HG02840 (cell line): Measurements from ENCODE around the gene LAMA2.
"Not testable (repeated sequence)": the region's sequence is repeated elsewhere in the genome, so short reads cannot be mapped to it uniquely, and the experiment has no call there.

ENCODE experiments used
- ATAC-seq: cut with Tn5 transposase; IDR thresholded peaks from one replicate; pipeline ENCODE4 v1.9.1; 2021; ENCODE audit warnings: mild to moderate bottlenecking, moderate library complexity, moderate number of reproducible peaks; ENCODE audit not compliant: unreplicated experiment, low FRiP score

The LAMA2 gene

DNA sequence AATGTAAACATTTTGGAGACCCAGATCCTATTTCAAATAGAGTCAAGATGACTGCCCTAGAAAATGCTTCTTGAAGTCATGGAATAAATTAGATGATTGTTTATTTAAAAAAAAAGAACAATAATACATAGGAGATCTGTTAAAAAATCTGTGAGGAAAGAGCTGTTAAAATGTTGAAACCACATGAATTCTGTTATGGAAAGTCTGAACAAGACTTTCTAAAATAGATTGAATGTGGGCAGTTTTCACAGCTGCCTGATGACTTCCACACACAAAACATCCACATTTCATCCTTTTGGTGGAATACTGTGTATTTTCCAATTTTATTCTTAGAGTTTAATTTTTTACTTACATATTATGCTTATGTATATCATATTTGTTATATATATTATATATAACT is 186.1 kb downstream of the LAMA2 start:
- ATAC-seq, result no peak

DNA sequence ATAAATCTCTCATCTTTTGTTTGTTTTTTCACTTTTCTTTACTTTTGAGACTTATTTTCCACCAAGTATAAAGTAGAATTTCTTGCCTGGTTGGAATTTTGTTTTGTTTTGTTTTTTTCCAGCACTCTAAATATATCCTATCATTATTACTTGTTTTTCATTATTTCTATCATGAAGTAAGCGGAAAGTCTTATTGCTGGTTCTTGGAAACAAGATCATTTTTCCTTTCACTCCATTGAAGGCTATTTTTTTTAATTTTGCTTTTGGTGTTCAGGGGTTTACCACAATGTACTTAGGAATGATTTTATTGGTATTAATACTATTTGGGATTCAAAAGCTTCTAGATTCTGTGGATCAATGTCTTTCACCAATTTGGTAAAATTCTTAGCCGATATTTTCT is 190.1 kb downstream of the LAMA2 start:
- no peak for ATAC-seq

DNA sequence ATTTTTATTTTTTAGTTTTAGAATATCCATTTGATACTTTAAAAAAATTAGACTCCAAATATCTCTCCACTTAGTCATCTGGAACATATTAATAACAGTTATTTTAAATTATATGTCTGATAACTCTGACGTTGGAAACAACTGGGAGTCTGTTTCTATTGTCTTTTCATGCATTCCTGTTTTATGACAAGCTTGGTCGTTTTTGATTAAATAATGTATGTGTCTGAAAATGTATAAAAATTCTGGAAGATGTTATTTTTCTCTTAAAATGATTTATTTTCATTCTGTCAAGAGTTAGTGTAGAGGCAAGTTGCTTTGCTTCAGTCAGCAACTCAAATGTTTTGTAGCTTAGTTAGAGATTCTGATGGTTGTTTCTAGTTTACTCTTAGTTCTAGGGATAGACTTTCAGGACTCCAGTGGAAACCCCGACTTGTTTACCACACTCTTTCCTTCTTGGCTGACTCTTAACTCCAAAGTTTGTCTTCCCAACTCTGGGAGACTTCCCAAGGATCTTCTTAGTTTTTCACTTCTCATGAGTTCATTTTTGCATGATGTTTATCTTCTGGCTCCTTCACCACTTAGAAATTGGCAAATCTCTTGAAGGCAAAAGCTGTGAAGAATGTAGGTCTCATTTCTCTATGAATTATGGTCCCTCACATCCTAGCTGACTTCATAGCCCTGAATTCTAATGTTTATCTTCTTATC is 190.9 kb downstream of the LAMA2 start:
- ATAC-seq, result no peak

DNA sequence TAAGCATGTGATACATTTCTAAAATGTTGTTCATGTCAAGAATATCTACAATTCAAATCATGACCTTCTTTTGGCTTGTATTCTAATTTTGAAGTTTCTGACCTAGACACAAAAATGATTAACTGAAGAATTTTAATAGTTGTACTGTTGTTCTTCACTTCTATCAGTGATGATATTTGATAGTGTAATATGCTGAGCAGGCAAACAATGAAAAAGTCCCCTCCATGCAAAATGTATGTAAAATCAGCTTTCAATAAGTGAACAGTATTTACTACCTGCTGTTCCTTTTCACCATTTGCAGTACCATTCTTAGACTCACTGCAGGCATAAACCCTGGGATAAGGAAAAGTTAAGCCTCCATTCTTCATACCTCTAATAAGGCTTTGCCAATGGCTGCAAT is 201.5 kb downstream of the LAMA2 start:
- ATAC-seq, result no peak

DNA sequence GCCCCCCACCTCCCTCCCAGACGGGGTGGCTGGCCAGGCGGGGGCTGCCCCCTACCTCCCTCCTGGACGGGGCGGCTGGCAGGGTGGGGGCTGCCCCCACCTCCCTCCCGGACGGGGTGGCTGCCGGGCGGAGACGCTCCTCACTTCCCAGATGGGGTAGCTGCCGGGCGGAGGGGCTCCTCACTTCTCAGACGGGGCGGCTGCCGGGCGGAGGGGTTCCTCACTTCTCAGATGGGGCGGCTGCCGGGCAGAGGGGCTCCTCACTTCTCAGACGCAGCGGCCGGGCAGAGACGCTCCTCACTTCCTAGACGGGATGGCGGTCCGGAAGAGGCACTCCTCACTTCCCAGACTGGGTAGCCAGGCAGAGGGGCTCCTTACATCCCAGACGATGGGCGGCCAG is 205.5 kb downstream of the LAMA2 start:
- ATAC-seq, result not testable (repeated sequence)

DNA sequence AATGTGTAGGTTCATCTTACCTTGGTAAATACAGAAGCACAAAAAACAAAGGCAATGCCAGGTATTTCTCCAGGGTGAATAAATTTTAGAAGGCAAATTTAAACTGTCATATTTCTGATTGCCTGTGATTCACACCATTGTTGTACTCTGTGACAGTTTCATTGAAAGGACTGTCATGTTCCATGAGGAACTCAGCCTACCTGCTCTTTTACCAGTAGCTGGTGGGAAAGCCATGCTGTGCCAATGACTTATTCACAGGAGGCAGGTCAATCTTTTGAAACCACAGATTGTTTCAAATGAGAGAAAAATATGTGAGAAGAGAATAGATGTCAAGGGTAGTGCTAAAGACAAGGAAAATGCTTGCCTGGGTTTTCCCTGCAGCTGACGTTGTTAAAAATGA is 206.4 kb downstream of the LAMA2 start:
- no peak for ATAC-seq

DNA sequence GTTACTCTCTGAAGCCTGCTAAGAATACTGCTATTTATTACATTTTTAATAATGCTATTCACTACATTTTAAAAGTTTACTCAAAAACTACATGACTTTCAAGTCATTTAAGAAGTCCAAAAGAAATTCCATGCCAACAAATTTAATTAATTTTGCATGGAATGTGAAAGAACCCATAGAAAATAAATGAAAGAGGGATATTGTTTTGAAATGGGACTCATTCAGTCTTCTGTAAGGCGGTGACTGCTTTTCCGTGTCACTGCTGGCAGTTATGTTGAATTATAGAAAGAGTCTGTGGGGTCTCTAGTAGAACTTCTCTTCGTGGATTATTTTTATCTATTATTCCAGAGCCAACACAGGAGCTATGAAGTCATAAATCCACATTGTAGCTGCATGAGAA is 211.2 kb downstream of the LAMA2 start:
- ATAC-seq, result no peak

DNA sequence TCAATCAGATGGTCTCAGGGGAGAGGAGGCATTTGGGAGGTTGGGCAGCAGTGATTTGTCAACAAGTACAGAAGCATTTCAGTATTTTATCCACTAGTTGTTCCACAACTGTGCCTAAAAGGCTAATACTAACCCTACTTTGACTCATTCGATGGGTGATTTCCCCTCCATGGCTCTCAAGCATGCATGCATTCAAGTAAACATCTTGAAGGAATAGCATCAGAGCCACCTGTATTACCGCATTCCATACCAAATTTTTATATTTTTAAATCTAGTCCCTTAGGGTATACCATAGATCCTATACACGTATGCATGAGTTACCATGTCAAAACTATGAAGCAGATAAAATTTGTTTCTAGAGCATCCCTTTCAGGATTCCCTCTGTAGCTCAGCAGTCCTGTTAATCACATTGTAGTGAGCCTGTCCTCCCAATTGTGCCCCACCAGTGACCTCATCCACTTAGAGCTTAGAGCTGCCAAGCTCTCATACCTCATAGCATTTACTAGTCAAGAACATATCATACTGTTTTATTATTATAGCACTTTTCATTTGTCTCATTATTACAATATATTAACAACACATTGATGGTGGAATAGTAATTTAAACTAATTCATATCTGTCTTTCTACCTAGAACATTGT is 213.8 kb downstream of the LAMA2 start:
- ATAC-seq, result no peak

DNA sequence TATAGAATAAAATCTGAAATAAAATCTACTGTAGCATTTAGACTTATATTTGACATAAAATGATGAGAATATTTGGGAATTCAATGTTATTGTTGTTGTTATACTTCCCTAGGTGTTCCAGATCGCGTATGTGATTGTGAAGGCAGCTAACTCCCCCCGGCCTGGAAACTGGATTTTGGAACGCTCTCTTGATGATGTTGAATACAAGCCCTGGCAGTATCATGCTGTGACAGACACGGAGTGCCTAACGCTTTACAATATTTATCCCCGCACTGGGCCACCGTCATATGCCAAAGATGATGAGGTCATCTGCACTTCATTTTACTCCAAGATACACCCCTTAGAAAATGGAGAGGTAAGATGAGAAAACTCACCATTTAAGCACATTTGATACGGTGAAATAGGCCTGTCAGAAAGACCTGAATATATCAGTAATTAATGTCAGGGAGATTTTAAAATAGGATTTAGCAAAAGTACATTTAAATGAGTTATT is 215.2 kb downstream of the LAMA2 start:
- ATAC-seq, result no peak

DNA sequence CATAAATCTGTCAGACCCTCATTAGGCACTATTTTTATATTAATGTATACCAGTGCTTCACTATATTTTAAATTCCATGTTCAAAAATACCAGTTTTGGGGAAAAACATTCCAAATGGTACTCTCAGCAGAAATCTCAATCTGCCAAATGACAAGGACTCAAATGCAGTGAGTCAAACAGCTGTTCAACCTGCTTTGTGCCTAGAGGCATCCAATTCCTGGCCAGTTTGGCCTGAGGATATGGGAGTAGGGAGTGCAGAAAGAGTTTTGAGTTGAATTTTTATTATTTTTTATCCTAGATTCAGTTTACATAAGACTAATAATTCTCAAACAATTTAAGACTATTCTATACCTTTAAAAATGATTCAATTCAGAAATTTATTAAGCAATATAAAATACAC is 216.8 kb downstream of the LAMA2 start:
- ATAC-seq, result no peak

DNA sequence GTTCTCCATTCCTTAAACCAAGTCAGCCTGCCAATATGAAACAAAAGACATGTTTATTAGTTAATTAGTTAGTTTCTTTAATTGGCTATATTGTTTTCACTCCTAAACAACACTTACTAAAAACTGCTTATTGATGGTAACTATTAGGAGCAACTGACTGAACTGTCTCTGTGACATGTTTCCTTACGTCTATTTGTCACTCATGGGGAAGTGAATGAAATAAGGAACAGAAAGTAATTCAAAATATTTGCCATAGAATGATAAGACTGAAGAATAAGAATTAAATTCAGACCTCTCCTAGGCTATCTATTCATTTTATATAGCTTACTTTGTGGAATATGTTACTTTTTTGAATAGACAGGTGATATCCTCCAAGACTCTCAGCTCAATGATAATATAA is 217.2 kb downstream of the LAMA2 start:
- ATAC-seq, result no peak

DNA sequence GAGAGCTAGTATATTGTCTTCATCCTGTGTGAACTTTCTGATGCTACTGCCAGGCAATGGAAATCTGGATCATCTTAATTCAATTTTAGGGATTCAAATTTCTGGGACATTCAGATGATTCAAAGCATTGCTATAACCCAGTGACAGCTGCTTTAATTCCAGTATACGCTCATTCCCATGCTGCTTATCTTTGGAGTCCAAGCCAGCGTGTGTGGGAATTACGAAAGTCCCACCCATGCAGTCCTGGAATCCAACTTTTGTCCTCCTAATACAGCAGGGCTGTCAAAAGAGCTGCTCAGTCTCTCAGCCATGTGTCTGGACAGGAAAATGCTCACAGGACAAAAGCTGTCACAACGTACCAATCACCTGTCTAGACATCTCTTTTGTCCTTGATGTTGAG is 219.8 kb downstream of the LAMA2 start:
- ATAC-seq, result no peak

DNA sequence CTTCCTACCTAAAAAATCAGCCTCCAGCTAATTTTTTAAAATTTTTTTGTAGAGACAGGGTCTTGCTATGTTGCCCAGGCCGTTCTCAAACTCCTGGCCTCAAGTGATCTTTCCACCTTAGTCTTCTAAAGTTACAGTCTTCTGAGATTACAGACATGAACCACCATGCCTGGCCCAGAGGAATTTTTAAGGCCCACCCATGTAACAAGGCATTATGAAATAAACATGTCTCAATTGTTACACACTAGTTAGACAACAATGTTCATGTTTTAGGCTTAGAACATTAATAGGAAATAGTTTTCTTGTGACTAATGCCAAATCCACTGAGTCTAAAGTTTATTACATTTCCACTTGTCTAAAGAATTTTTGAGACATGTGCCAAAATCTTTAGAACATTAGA is 221.2 kb downstream of the LAMA2 start:
- no peak for ATAC-seq

DNA sequence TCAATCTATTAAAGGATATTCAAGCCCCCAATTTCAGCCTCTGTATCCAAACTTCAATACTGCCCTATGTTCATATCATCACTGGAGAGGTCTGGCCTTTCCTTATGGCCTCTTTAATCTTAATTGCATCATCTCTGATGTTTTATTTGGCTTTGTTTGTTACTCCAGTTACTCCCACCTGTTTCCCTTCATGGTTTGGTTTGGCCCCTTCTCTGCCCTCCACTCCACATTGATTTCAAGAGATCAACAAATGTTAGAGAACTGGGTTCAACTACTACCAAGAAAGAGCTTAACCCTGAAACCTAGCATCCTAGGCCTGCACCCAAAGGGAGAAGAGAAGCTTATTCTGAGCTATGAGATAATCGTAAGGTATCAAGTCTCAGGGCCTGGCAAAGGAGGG is 221.6 kb downstream of the LAMA2 start:
- ATAC-seq, result no peak

DNA sequence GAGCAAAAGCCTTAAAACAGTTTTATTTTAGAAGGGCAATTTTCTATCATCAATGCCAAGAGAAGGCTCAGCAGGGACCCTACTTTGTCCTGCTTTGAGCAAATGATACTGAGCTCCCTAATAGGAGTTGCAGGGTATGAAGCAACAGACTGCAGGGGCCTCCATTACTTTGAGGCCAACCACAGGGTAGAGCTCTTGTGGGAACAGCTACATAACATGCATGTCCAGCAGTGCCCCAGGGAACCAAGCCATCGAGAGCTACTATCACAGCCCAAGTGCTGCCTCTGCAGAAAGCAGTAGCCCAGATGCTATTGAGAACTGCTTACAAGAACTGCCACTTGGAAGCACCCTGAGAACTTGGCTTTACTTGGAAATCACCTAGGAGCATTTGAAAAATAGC is 222.1 kb downstream of the LAMA2 start:
- ATAC-seq, result no peak

DNA sequence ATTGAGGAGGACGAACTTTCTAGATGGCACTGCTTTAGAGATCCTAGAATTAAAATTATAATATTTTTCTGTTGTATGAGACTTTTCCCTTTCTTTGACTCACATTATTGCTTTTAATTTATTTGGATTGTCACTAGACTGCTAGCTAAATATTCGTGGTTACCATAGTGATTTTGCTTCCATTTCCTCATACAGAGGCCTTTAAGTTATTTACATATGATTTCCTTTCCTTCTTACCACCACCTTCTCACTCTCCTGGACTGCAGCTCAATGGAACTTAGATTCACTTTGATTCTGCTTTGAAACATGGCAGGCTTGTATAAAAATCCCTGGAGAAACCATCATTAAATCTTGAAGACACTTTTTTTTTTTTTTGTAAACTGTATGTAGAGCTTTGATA is 222.9 kb downstream of the LAMA2 start:
- no peak for ATAC-seq

DNA sequence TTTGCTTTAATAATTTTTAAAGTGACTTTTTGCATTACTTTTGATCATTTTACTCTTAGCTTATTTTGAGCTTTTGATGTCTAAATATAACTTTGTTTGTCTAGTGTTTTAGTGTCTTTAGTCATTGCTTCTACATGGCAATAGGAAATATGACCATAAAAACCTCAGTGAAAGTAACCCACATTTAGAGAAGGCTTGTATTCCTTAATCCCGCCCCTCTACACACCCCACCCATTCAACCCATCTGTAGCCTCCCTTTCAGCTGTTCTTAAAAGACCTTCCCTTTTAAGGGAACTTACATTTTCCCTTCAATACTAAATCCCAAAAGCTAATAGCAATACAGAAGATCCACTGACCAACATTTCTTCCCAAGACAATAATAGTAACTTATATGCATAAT is 225.4 kb downstream of the LAMA2 start:
- ATAC-seq, result no peak

DNA sequence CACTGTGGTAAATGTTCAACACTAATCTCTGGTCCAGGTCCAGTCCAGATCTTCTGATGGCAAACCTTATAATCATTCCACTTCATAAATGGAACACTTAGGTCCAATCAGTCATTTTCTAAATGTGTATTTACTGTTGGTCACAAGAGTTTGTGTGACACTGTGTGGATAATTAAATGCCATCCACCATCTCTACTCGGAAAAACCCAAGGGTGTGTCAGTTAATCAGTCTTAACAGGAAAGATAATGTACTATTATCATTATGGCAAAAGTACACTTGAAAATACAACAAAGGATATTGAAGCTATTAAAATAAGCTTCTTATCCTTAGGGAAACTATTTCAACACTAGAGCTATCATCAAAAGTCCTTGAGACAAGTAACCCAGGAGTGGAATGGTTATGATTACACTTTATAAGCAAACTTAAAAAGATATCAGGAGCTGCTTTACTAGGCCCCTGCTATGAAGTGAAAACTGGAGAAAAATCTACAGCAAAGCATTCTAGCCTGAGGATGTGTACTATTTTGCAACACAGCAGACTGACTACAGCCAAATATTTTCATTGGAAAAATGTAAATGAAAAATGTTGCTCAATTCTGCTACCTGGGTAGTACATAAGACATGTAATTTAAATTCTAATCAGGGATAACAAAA is 227.9 kb downstream of the LAMA2 start:
- ATAC-seq, result no peak

DNA sequence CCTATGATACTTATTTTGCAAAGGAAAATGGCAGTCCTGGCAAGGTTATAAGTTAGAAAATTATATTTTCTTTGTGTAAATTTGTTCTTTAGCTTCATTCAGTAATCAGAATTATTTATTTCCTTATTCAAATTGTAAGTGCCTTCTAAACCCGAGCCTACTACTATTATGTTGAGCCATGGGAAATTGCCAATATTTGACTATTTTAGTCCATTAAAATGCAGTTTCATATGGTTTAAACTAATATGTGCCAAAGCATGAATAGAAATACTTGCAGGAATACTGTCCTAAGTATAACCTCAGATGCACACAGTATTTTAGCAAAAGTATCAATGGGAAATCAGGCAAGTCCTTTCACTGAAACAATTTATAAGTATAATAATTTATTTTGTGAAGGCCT is 228.4 kb downstream of the LAMA2 start:
- no peak for ATAC-seq

DNA sequence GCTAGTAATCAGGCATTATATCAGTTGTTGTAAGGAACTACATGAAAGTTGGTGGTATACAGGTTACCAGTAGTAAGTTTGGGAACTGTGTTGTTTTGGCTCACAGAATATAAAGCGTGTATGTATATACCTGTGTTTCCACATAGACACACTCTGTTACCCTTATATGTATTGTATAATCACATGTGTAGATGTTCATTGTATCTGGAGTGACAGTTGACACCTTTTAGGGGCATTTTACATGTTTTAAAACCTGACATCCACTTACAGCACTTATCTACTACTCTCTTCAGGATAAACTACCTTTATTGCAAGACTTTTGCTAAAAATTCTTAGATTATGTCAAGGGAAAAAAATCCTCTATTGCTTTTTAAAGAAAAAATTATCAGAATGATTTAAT is 228.9 kb downstream of the LAMA2 start:
- no peak for ATAC-seq

DNA sequence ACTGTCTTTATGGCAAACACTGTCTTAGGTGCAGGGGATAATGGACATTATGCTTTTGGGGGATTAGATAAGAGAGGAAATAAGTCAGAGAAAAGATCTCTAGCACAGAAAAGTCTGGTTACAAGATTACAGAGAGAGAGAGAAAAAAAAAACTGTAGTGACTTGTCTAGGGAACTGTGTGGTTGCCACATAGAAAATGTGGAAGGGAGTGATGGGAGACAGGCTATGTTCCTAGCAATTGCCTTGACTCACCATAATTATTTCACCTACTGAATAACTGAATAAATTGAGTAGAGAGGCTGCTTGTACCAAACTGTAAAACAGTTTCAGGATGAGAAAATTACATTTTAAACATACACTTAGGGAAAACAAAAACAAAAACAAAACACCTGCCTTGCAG is 229.7 kb downstream of the LAMA2 start:
- no peak for ATAC-seq

DNA sequence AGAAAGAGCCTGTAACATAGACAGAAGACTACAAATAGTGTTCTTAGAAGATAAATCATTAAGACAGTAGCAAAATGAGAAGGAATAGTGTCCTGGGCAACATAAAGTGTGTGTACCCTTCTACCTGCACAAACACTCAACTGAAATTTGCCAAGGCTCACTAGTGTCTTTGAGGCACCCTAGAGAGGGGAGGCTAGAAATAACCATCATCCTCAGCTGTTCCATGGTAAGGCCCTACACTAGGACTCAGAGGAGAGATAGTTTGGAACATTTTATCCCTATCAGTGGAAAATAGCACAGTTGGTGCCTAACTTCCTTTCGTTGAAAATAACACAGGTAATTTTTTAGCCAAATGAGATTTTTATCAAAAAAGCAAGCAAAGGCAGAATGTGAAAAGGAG is 230.7 kb downstream of the LAMA2 start:
- ATAC-seq, result no peak
